Upper lobe of right lung (tissue), 1 donor: ENCODE results near the gene WBP1L. TPM values are rescaled to one million over a fixed set of nuclear protein-coding genes. Genes with fewer than 3 reads are reported as not detected.

Experiments used
- ATAC-seq: fragments of 200-7000 bp; cut with Tn5 transposase; one replicate; pipeline ENCODE4 v1.9.1; 2020; ENCODE audit warnings: mild to moderate bottlenecking, moderate library complexity
- DNase-seq: peaks from one replicate; pipeline ENCODE4 v3.0.0-alpha.2; 2020
- H3K27ac ChIP-seq: fragments of 200-600 bp; one replicate; pipeline ENCODE4 v1.8.0; 2022
- H3K27me3 ChIP-seq: fragments of 200-600 bp; one replicate; pipeline ENCODE4 v1.8.0; 2022; ENCODE audit warnings: mild to moderate bottlenecking
- H3K36me3 ChIP-seq: fragments of 200-600 bp; one replicate; pipeline ENCODE4 v1.8.0; 2022
- H3K4me1 ChIP-seq: fragments of 200-600 bp; one replicate; pipeline ENCODE4 v1.8.0; 2022
- H3K4me3 ChIP-seq: fragments of 200-600 bp; one replicate; pipeline ENCODE4 v1.8.0; 2022; ENCODE audit warnings: mild to moderate bottlenecking
- H3K9me3 ChIP-seq: fragments of 200-600 bp; one replicate; pipeline ENCODE4 v1.8.0; 2022
- intact Hi-C: fragments of 100-400 bp; cut with DNase I; formaldehyde crosslinking; loops from one replicate; pipeline ENCODE4 v1.11.0; 2022
- total RNA-seq: library from RNA; stranded (reverse); fragmentation: NEBNext Ultra II Directional; extraction: Animal tissue kit (Norgen Biotek cat#: 25700); gene quantifications from one replicate; pipeline ENCODE4 v1.2.1, GENCODE V29; 2021
- TF ChIP-seq, protein P1 (sequence below): fragments of 200-600 bp; IDR thresholded peaks from one replicate; pipeline ENCODE4 v1.8.0; 2022; ENCODE audit warnings: antibody characterized with exemption
- donor health status: DM: no; HTN: yes; CAD: no; lungs with severe emphysema.

The WBP1L gene
- total RNA-seq, 1 donor from 2014 or later: 49.0 TPM

DNA sequence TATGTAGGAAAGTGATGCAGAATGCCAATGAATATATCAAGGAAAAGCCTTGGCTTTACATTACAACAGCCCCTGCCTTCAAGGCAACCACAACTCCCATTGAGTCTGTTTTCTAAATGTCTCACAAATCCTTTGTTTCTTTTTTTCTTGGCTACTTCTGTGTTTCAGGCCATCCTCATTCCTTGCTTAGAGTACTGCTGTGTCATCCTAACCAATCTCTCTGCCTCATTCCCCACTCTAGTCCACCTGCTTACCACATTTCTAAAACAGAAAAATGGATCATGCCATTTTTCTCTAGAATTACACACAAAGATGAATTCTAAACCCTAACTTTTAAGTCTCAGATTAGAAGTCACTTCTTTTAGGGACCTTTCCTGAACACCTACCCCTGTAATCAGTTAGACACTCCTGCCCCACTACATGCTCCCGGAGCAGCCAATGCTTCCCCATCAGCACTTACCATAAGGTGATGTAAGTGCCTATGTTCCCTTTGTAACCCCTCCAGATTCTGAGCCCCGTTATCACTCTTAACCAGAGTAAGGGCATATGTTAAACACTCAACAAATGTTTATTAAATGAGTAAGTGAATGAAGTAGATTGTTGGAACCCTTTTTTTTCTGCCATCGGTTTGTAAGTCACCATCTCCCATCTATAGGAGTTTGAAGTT, 113.1 kb downstream of the WBP1L start:
- Histone ChIP-seq H3K27me3 (no peaks in the 10 kb centered on the region), H3K36me3 (peaks cover 16% of the 10 kb centered on the region), H3K4me1 (peaks cover 11% of the 10 kb centered on the region), H3K9me3 (no peaks in the 10 kb centered on the region), H3K27ac (no peak overlapping the region), H3K4me3 (no peak overlapping the region)
- DNase-seq (no peak), ATAC-seq (no peak)
- TF ChIP-seq, protein P1, sequence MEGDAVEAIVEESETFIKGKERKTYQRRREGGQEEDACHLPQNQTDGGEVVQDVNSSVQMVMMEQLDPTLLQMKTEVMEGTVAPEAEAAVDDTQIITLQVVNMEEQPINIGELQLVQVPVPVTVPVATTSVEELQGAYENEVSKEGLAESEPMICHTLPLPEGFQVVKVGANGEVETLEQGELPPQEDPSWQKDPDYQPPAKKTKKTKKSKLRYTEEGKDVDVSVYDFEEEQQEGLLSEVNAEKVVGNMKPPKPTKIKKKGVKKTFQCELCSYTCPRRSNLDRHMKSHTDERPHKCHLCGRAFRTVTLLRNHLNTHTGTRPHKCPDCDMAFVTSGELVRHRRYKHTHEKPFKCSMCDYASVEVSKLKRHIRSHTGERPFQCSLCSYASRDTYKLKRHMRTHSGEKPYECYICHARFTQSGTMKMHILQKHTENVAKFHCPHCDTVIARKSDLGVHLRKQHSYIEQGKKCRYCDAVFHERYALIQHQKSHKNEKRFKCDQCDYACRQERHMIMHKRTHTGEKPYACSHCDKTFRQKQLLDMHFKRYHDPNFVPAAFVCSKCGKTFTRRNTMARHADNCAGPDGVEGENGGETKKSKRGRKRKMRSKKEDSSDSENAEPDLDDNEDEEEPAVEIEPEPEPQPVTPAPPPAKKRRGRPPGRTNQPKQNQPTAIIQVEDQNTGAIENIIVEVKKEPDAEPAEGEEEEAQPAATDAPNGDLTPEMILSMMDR: no peak
- intact Hi-C loops: no loop called here

- Histone ChIP-seq H3K27me3 (no peaks in the 10 kb centered on the region), H3K4me1 (peaks cover 4% of the 10 kb centered on the region), H3K36me3 (peaks cover 41% of the 10 kb centered on the region), H3K27ac (no peak overlapping the region), H3K4me3 (no peak overlapping the region), H3K9me3 (no peaks in the 10 kb centered on the region)
- TF ChIP-seq, protein P1: no peak
- intact Hi-C loops: no loop called here
- DNase-seq: no peak
- ATAC-seq: no peak
Observed at GRCh38 chr10:102859911-102860310, 116.2 kb downstream of the WBP1L start.

GRCh38 chr10:102863660-102864059, 119.9 kb downstream of the WBP1L start:
- H3K9me3 ChIP-seq: no peaks in the 10 kb centered on the region
- intact Hi-C loops: no loop called here
- ATAC-seq: no peak
- DNase-seq: no peak
- H3K27me3 ChIP-seq: no peaks in the 10 kb centered on the region
- H3K4me1 ChIP-seq: no peaks in the 10 kb centered on the region
- H3K36me3 ChIP-seq: peaks cover 41% of the 10 kb centered on the region
- no peak overlapping the region for H3K27ac ChIP-seq
- TF ChIP-seq, protein P1: no peak
- H3K4me3 ChIP-seq: no peak overlapping the region

DNA sequence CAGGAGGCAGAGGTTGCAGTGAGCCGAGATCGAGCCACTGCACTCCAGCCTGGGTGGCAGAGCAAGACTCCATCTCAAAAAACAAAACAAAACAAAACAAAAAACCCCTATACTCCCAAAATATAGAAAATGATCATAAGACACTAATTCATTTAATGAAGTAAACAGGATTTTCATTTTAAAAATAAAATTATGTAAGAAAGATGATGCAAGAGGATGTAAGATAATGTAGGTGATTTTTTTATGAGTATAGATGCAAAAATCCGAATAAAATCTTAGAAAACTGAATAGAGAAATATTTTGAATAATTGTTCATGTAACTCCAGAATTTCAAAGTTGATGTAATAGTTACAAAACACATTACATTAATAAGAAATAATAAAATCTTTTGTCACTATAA, 121.9 kb downstream of the WBP1L start:
- no peaks in the 10 kb centered on the region for H3K9me3 ChIP-seq
- H3K4me1 ChIP-seq: no peaks in the 10 kb centered on the region
- TF ChIP-seq, protein P1: no peak
- no peak overlapping the region for H3K27ac ChIP-seq
- DNase-seq (no peak), ATAC-seq (no peak)
- peaks cover 35% of the 10 kb centered on the region for H3K36me3 ChIP-seq
- no peaks in the 10 kb centered on the region for H3K27me3 ChIP-seq
- no peak overlapping the region for H3K4me3 ChIP-seq
- intact Hi-C loops: no loop called here

Other genes with a start within 250 kb of the WBP1L start
- gene ACTR1A, start 241.2 kb upstream of the WBP1L start, total RNA-seq: 92.5 TPM
- gene SUFU, start 240.0 kb upstream of the WBP1L start, total RNA-seq: 13.5 TPM
- 146 TPM for gene TRIM8, start 99.5 kb upstream of the WBP1L start, total RNA-seq
- gene ARL3, start 29.6 kb upstream of the WBP1L start, total RNA-seq: 7.5 TPM
- 12.0 TPM for gene SFXN2, start 29.3 kb upstream of the WBP1L start, total RNA-seq
- 1.9 TPM for gene CYP17A1, start 93.5 kb downstream of the WBP1L start, total RNA-seq
- 22.1 TPM for gene BORCS7, start 110.3 kb downstream of the WBP1L start, total RNA-seq
- gene AS3MT, start 125.5 kb downstream of the WBP1L start, total RNA-seq: 2.5 TPM
- gene CNNM2, start 174.3 kb downstream of the WBP1L start, total RNA-seq: 12.9 TPM